GM23338 (cell line): ENCODE measurements around the gene MLXIPL. TPM values are rescaled to one million over a fixed set of nuclear protein-coding genes. Genes with fewer than 3 reads are reported as not detected.

Experiments used
- ATAC-seq: fragments of 200-7000 bp; cut with Tn5 transposase; 3 replicates; pipeline ENCODE4 v1.9.1; 2020
- DNase-seq: peaks from one replicate; pipeline ENCODE4 v3.0.0-alpha.2; 2015; ENCODE audit warnings: low spot score
- H2AFZ ChIP-seq: fragments of 200-600 bp; sonication (generic); 2 replicates; pipeline ENCODE4 v1.8.0; 2016; ENCODE audit warnings: antibody characterized with exemption, mild to moderate bottlenecking, moderate library complexity
- H3F3A ChIP-seq: fragments of 200-600 bp; sonication (generic); replicated peaks from 2 replicates; pipeline ENCODE4 v1.8.0; 2017; ENCODE audit warnings: antibody characterized with exemption, mixed run types, low read depth
- H3K27ac ChIP-seq: fragments of 200-600 bp; sonication (generic); 2 replicates; pipeline ENCODE4 v1.6.1; 2016; ENCODE audit warnings: low read depth
- H3K27me3 ChIP-seq: fragments of 200-600 bp; sonication (generic); 2 replicates; pipeline ENCODE4 v1.8.0; 2016; ENCODE audit warnings: mild to moderate bottlenecking, mixed run types, moderate library complexity; ENCODE audit not compliant: insufficient read depth
- H3K36me3 ChIP-seq: fragments of 200-600 bp; sonication (generic); 2 replicates; pipeline ENCODE4 v1.8.0; 2016; ENCODE audit warnings: mild to moderate bottlenecking; ENCODE audit not compliant: insufficient read depth
- H3K4me1 ChIP-seq: fragments of 200-600 bp; sonication (generic); 2 replicates; pipeline ENCODE4 v1.8.0; 2016; ENCODE audit warnings: mild to moderate bottlenecking, moderate library complexity; ENCODE audit not compliant: insufficient read depth
- H3K4me2 ChIP-seq: fragments of 200-600 bp; sonication (generic); 2 replicates; pipeline ENCODE4 v1.7.1; 2017; ENCODE audit warnings: mixed run types
- H3K4me3 ChIP-seq: fragments of 200-600 bp; sonication (generic); 2 replicates; pipeline ENCODE4 v1.6.1; 2016; ENCODE audit warnings: mixed run types
- H3K79me2 ChIP-seq: fragments of 200-600 bp; sonication (generic); replicated peaks from 2 replicates; pipeline ENCODE4 v1.8.0; 2017; ENCODE audit warnings: mild to moderate bottlenecking; ENCODE audit not compliant: insufficient read depth
- H3K9me2 ChIP-seq: fragments of 200-600 bp; sonication (generic); 2 replicates; pipeline ENCODE4 v1.8.0; 2017; ENCODE audit not compliant: insufficient read depth
- H4K20me1 ChIP-seq: fragments of 200-600 bp; sonication (generic); replicated peaks from 2 replicates; pipeline ENCODE4 v1.8.0; 2017; ENCODE audit warnings: mild to moderate bottlenecking; ENCODE audit not compliant: insufficient read depth
- H3K27ac Mint-ChIP-seq: 2 replicates; pipeline ENCODE4 v1.8.0; 2020; ENCODE audit warnings: inconsistent platforms, mild to moderate bottlenecking, moderate library complexity, mixed read lengths
- H3K27me3 Mint-ChIP-seq: 3 replicates; pipeline ENCODE4 v1.8.0; 2022; ENCODE audit warnings: low read depth, mild to moderate bottlenecking, moderate library complexity, mixed read lengths, inconsistent platforms; ENCODE audit not compliant: insufficient read depth, poor library complexity
- H3K36me3 Mint-ChIP-seq: 3 replicates; pipeline ENCODE4 v1.8.0; 2021; ENCODE audit warnings: low read depth, mild to moderate bottlenecking, inconsistent platforms, moderate library complexity, mixed read lengths
- H3K4me1 Mint-ChIP-seq: 3 replicates; pipeline ENCODE4 v1.8.0; 2020; ENCODE audit warnings: mild to moderate bottlenecking, inconsistent platforms, mixed read lengths
- H3K4me3 Mint-ChIP-seq: 3 replicates; pipeline ENCODE4 v1.8.0; 2021; ENCODE audit warnings: moderate library complexity, mild to moderate bottlenecking, inconsistent platforms, mixed read lengths
- H3K9me3 Mint-ChIP-seq: 3 replicates; pipeline ENCODE4 v1.8.0; 2020; ENCODE audit warnings: moderate library complexity, mild to moderate bottlenecking, inconsistent platforms, mixed read lengths
- EZH2 ChIP-seq: fragments of 200-600 bp; sonication (generic); IDR thresholded peaks from one replicate; pipeline ENCODE4 v1.8.0; 2017; ENCODE audit warnings: antibody characterized with exemption, mild to moderate bottlenecking, low read depth; ENCODE audit not compliant: unreplicated experiment
- EZH2phosphoT487 ChIP-seq: fragments of 200-600 bp; sonication (generic); IDR thresholded peaks from one replicate; pipeline ENCODE4 v1.8.1; 2018; ENCODE audit warnings: antibody characterized with exemption; ENCODE audit not compliant: unreplicated experiment
- NANOG ChIP-seq: IDR thresholded peaks from 2 replicates; pipeline ENCODE4 v1.6.1; 2016; ENCODE audit warnings: antibody characterized with exemption, borderline replicate concordance
- polyA plus RNA-seq: library from polyadenylated mRNA; unstranded; fragments of >200 nt; fragmentation: Nextera tagmentation; extraction: Ambion mirVana; gene quantifications from 2 replicates; pipeline ENCODE4 v1.2.1, GENCODE V29; 2016
- total RNA-seq: library from RNA; depleted of rRNA; stranded (reverse); fragments of >200 nt; shearing (Covaris generic); gene quantifications from 2 replicates; pipeline ENCODE4 v1.2.3, GENCODE V29; 2014
- TF ChIP-seq, protein P1 (sequence below): fragments of 250-450 bp; sonication (Bioruptor Pico); IDR thresholded peaks from 2 replicates; pipeline ENCODE4 v1.5.0; 2020; ENCODE audit warnings: mild to moderate bottlenecking, moderate library complexity

Gene MLXIPL
- total and polyA plus RNA-seq, 2 experiments from 2014 or later: 13.7 to 25.7 TPM

DNA sequence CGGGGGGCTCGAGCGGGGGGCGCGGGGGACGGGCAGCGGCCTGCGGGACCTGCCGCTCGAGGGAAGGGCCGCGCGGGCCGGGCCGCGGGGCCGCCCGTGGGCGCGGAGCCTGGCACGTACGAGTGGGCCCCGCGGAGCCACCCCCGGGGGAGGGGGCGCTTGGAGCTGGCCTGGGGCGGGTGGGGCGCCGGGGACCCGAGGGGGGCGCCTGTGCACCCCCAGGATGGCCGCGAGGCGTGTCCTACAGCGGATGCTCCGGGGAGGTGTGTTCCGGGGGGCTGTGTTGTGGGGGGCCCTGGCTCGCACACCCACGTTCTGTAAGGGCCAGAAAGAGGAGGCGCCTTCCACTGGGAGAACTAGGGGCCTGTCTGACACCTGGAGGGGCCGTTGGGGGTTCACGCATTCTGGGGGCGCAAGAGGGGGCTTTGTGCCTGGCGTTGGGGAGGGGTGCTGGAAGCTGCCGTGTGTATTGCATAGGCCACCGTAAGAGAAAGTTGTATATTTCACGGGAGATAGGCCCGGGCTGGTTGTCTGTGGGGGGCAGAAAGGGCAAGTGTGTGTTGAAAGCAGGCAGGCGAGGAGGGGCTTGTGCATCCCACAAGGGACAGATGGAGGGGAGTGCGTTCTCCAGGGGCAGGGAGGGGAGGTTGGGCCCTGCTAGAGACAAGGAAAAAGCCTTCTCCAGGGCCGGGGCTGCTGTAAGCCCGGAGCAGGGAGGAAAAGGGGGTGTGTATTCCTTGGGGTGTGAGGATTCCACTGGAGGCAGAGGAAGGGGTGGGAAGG lies 44.0 kb upstream of the MLXIPL start:
- Histone ChIP-seq H3K79me2 (no peaks in the 10 kb centered on the region), H4K20me1 (no peaks in the 10 kb centered on the region; the same call in 1 of the 2 replicates), H3F3A (0 out of 2 replicates have a peak, but pooled peaks cover 3% of the 10 kb centered on the region), H3K27ac (no peak overlapping the region), H2AFZ (peak overlapping the region; percentile 78), H3K4me3 (peak overlapping the region; percentile 66), H3K36me3 (no peaks in the 10 kb centered on the region), H3K4me2 (peak overlapping the region; percentile 88), H3K27me3 (peaks cover 11% of the 10 kb centered on the region), H3K4me1 (peaks cover 19% of the 10 kb centered on the region; the same call in 1 of the 2 replicates), H3K9me2 (no peaks in the 10 kb centered on the region)
- Mint-ChIP-seq H3K9me3 (peaks cover 2% of the 10 kb centered on the region; the same call in 2 of the 3 replicates), H3K27me3 (peaks cover 26% of the 10 kb centered on the region), H3K4me1 (peaks cover 23% of the 10 kb centered on the region; the same call in 2 of the 3 replicates), H3K36me3 (peaks cover 4% of the 10 kb centered on the region; the same call in 2 of the 3 replicates), H3K27ac (no peak overlapping the region), H3K4me3 (peak overlapping the region; percentile 77)
- ATAC-seq: peak; percentile 3; the same call in 2 of the 3 replicates
- no peak for DNase-seq
- TF ChIP-seq EZH2 (no peak), NANOG (no peak), EZH2phosphoT487 (no peak)
- TF ChIP-seq, protein P1, sequence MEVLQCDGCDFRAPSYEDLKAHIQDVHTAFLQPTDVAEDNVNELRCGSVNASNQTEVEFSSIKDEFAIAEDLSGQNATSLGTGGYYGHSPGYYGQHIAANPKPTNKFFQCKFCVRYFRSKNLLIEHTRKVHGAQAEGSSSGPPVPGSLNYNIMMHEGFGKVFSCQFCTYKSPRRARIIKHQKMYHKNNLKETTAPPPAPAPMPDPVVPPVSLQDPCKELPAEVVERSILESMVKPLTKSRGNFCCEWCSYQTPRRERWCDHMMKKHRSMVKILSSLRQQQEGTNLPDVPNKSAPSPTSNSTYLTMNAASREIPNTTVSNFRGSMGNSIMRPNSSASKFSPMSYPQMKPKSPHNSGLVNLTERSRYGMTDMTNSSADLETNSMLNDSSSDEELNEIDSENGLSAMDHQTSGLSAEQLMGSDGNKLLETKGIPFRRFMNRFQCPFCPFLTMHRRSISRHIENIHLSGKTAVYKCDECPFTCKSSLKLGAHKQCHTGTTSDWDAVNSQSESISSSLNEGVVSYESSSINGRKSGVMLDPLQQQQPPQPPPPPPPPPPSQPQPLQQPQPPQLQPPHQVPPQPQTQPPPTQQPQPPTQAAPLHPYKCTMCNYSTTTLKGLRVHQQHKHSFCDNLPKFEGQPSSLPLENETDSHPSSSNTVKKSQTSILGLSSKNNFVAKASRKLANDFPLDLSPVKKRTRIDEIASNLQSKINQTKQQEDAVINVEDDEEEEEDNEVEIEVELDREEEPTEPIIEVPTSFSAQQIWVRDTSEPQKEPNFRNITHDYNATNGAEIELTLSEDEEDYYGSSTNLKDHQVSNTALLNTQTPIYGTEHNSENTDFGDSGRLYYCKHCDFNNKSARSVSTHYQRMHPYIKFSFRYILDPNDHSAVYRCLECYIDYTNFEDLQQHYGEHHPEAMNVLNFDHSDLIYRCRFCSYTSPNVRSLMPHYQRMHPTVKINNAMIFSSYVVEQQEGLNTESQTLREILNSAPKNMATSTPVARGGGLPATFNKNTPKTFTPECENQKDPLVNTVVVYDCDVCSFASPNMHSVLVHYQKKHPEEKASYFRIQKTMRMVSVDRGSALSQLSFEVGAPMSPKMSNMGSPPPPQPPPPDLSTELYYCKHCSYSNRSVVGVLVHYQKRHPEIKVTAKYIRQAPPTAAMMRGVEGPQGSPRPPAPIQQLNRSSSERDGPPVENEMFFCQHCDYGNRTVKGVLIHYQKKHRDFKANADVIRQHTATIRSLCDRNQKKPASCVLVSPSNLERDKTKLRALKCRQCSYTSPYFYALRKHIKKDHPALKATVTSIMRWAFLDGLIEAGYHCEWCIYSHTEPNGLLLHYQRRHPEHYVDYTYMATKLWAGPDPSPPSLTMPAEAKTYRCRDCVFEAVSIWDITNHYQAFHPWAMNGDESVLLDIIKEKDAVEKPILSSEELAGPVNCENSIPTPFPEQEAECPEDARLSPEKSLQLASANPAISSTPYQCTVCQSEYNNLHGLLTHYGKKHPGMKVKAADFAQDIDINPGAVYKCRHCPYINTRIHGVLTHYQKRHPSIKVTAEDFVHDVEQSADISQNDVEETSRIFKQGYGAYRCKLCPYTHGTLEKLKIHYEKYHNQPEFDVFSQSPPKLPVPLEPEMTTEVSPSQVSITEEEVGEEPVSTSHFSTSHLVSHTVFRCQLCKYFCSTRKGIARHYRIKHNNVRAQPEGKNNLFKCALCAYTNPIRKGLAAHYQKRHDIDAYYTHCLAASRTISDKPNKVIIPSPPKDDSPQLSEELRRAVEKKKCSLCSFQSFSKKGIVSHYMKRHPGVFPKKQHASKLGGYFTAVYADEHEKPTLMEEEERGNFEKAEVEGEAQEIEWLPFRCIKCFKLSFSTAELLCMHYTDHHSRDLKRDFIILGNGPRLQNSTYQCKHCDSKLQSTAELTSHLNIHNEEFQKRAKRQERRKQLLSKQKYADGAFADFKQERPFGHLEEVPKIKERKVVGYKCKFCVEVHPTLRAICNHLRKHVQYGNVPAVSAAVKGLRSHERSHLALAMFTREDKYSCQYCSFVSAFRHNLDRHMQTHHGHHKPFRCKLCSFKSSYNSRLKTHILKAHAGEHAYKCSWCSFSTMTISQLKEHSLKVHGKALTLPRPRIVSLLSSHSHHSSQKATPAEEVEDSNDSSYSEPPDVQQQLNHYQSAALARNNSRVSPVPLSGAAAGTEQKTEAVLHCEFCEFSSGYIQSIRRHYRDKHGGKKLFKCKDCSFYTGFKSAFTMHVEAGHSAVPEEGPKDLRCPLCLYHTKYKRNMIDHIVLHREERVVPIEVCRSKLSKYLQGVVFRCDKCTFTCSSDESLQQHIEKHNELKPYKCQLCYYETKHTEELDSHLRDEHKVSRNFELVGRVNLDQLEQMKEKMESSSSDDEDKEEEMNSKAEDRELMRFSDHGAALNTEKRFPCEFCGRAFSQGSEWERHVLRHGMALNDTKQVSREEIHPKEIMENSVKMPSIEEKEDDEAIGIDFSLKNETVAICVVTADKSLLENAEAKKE: no peak
